H9 (cell line): ENCODE data around the gene PSMB8. TPM values are rescaled to one million over a fixed set of nuclear protein-coding genes. Genes with fewer than 3 reads are reported as not detected.

ENCODE experiments used
- DNase-seq: peaks from one replicate; pipeline ENCODE4 v3.0.0-alpha.2; 2017
- H2AFZ ChIP-seq: one replicate; pipeline ENCODE4 v1.6.1; 2013; ENCODE audit warnings: mild to moderate bottlenecking, low read length, control low read depth, moderate library complexity
- H2AK5ac ChIP-seq: 2 replicates; pipeline ENCODE4 v1.6.1; 2013; ENCODE audit warnings: low read length, control low read depth, mixed read lengths; ENCODE audit not compliant: insufficient read length
- H2BK120ac ChIP-seq: one replicate; pipeline ENCODE4 v1.6.1; 2013; ENCODE audit warnings: low read depth, mild to moderate bottlenecking, low read length, control low read depth, inconsistent platforms; ENCODE audit not compliant: poor library complexity, severe bottlenecking
- H2BK12ac ChIP-seq: 2 replicates; pipeline ENCODE4 v1.6.1; 2013; ENCODE audit warnings: low read length, control low read depth, mixed read lengths, low read depth; ENCODE audit not compliant: insufficient read length
- H2BK15ac ChIP-seq: 2 replicates; pipeline ENCODE4 v1.6.1; 2013; ENCODE audit warnings: low read depth, low read length, control low read depth
- H2BK20ac ChIP-seq: one replicate; pipeline ENCODE4 v1.6.1; 2013; ENCODE audit warnings: low read depth, mild to moderate bottlenecking, low read length, control low read depth, inconsistent platforms; ENCODE audit not compliant: poor library complexity, severe bottlenecking
- H2BK5ac ChIP-seq: 2 replicates; pipeline ENCODE4 v1.6.1; 2013; ENCODE audit warnings: low read length, control low read depth, mixed read lengths; ENCODE audit not compliant: insufficient read length
- H3K14ac ChIP-seq: 2 replicates; pipeline ENCODE4 v1.6.1; 2013; ENCODE audit warnings: low read length, control low read depth; ENCODE audit not compliant: insufficient read depth
- H3K18ac ChIP-seq: 2 replicates; pipeline ENCODE4 v1.6.1; 2013; ENCODE audit warnings: low read depth, mild to moderate bottlenecking, mixed read lengths, low read length, control low read depth; ENCODE audit not compliant: insufficient read length
- H3K23ac ChIP-seq: 2 replicates; pipeline ENCODE4 v1.6.1; 2013; ENCODE audit warnings: low read length, control low read depth, mixed read lengths, low read depth; ENCODE audit not compliant: insufficient read length
- H3K23me2 ChIP-seq: 2 replicates; pipeline ENCODE4 v1.6.1; 2013; ENCODE audit warnings: low read depth, mild to moderate bottlenecking, mixed read lengths, low read length, control low read depth; ENCODE audit not compliant: insufficient read length, poor library complexity, severe bottlenecking
- H3K27ac ChIP-seq: 2 replicates; pipeline ENCODE4 v1.5.1; 2013; ENCODE audit warnings: low read length, control low read depth, mixed read lengths, low read depth; ENCODE audit not compliant: insufficient read length
- H3K27me3 ChIP-seq: 2 replicates; pipeline ENCODE4 v1.6.1; 2013; ENCODE audit warnings: low read length, control low read depth, inconsistent platforms; ENCODE audit not compliant: insufficient read depth
- H3K4ac ChIP-seq: 2 replicates; pipeline ENCODE4 v1.6.1; 2013; ENCODE audit warnings: low read depth, mild to moderate bottlenecking, control low read depth, inconsistent platforms, low read length, moderate library complexity
- H3K4me1 ChIP-seq: 2 replicates; pipeline ENCODE4 v1.6.1; 2013; ENCODE audit warnings: low read length, control low read depth, inconsistent platforms; ENCODE audit not compliant: insufficient read depth
- H3K4me2 ChIP-seq: 2 replicates; pipeline ENCODE4 v1.6.1; 2013; ENCODE audit warnings: low read length, control low read depth, mixed read lengths; ENCODE audit not compliant: insufficient read length, insufficient read depth
- H3K56ac ChIP-seq: 2 replicates; pipeline ENCODE4 v1.6.1; 2013; ENCODE audit warnings: low read depth, mild to moderate bottlenecking, mixed read lengths, low read length, control low read depth; ENCODE audit not compliant: insufficient read length
- H3K79me1 ChIP-seq: 2 replicates; pipeline ENCODE4 v1.6.1; 2013; ENCODE audit warnings: low read depth, mild to moderate bottlenecking, moderate library complexity, low read length, control low read depth, inconsistent platforms; ENCODE audit not compliant: insufficient read depth, poor library complexity, severe bottlenecking
- H3K79me2 ChIP-seq: 2 replicates; pipeline ENCODE4 v1.6.1; 2013; ENCODE audit warnings: low read length, control low read depth, inconsistent platforms; ENCODE audit not compliant: insufficient read depth
- H3K9ac ChIP-seq: 2 replicates; pipeline ENCODE4 v1.6.1; 2013; ENCODE audit warnings: low read length, control low read depth, mixed read lengths; ENCODE audit not compliant: insufficient read length; ENCODE audit errors: extremely low read depth
- H3K9me3 ChIP-seq: one replicate; pipeline ENCODE4 v1.6.1; 2013; ENCODE audit warnings: low read depth, low read length, inconsistent platforms; ENCODE audit not compliant: control insufficient read depth
- H3T11ph ChIP-seq: one replicate; pipeline ENCODE4 v1.6.1; 2013; ENCODE audit warnings: mild to moderate bottlenecking, low read length, control low read depth, inconsistent platforms
- H4K20me1 ChIP-seq: one replicate; pipeline ENCODE4 v1.6.1; 2013; ENCODE audit not compliant: control insufficient read depth, insufficient read length, insufficient read depth
- H4K5ac ChIP-seq: 2 replicates; pipeline ENCODE4 v1.6.1; 2013; ENCODE audit warnings: low read depth, mild to moderate bottlenecking, mixed read lengths, low read length, control low read depth; ENCODE audit not compliant: insufficient read length
- H4K8ac ChIP-seq: replicated peaks from 2 replicates; pipeline ENCODE4 v1.6.1; 2013; ENCODE audit warnings: low read length, control low read depth, mixed read lengths, low read depth; ENCODE audit not compliant: insufficient read length
- H4K91ac ChIP-seq: 2 replicates; pipeline ENCODE4 v1.6.1; 2013; ENCODE audit warnings: low read depth, mild to moderate bottlenecking, moderate library complexity, mixed read lengths, low read length, control low read depth; ENCODE audit not compliant: insufficient read length
- H3K27ac Mint-ChIP-seq, 3 experiments: 2 replicates in 2 of 3; 3 replicates in 1 of 3; pipeline ENCODE4 v1.8.0; 2020 to 2021; ENCODE audit warnings: mixed read lengths in 3 of 3, mild to moderate bottlenecking in 1 of 3, moderate library complexity in 1 of 3
- H3K27me3 Mint-ChIP-seq: 2 replicates; pipeline ENCODE4 v1.8.0; 2021; ENCODE audit warnings: low read depth, mild to moderate bottlenecking, moderate library complexity, mixed read lengths
- H3K36me3 Mint-ChIP-seq, 3 experiments: 2 replicates in 2 of 3; 3 replicates in 1 of 3; pipeline ENCODE4 v1.8.0; 2020 to 2021; ENCODE audit warnings: low read depth in 3 of 3, mixed read lengths in 3 of 3; ENCODE audit not compliant: insufficient read depth in 1 of 3
- H3K4me1 Mint-ChIP-seq, 2 experiments: 2 replicates each; pipeline ENCODE4 v1.8.0; 2020; ENCODE audit warnings: mixed read lengths in 2 of 2
- H3K4me3 Mint-ChIP-seq, 2 experiments: 2 replicates in 1 of 2; 3 replicates in 1 of 2; pipeline ENCODE4 v1.8.0; 2020 to 2021; ENCODE audit warnings: mild to moderate bottlenecking in 2 of 2, mixed read lengths in 2 of 2, moderate library complexity in 1 of 2
- H3K9me3 Mint-ChIP-seq, 2 experiments: 2 replicates in 1 of 2; 3 replicates in 1 of 2; pipeline ENCODE4 v1.8.0; 2020; ENCODE audit warnings: mild to moderate bottlenecking in 2 of 2, mixed read lengths in 2 of 2, moderate library complexity in 1 of 2
- CTCF ChIP-seq: fragments of 200-600 bp; sonication (generic); conservative IDR thresholded peaks from 3 replicates; pipeline ENCODE4 v1.8.0; 2021; ENCODE audit warnings: antibody characterized with exemption, mild to moderate bottlenecking
- WGBS: extraction: QIAGEN DNeasy Blood & Tissue Kit; methylation state at CpG from one replicate; pipeline ENCODE4 v1.1.7; 2013; ENCODE audit warnings: missing lambda C conversion rate, low lambda C conversion rate, mixed read lengths; ENCODE audit not compliant: insufficient read length; ENCODE audit errors: extremely low coverage; 5-methylcytosine and 5-hydroxymethylcytosine counted together
- total RNA-seq: library from RNA; stranded (reverse); gene quantifications from 2 replicates; pipeline ENCODE4 v1.2.1, GENCODE V29; 2021

Gene PSMB8
- total RNA-seq, 1 experiment from 2014 or later = 19.1 TPM

DNA sequence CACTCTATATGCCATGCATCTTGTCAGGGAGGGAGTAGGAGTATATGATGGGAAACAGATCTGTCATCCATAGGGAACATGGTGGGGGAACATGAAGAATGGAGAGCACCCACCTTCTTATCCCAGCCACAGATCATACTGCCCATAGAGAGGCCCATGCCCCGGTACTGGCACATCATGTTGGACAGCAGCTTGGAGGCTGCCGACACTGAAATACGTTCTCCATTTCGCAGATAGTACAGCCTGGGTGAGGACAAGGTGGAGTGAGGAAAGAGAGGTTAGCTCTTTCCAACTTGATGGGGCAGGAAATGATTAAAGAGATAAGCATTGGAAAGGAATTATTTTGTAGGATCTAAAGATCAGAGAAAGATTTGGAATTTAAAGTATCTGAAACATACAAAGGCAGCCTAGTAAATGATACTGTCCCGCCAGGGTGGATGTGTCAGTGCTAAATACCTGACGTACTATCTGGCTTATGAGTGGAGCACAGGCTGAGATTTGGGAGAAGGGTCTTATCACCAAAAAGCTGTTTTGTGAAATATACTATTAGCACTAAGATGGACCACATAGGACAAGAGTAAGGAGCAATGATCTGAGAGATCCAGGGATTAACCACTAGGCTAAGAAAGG lies 1.7 kb downstream of the PSMB8 start:
- Histone ChIP-seq H3K79me1 (no peaks in the 10 kb centered on the region), H2BK12ac (no peak overlapping the region), H2BK5ac (no peak overlapping the region), H3K18ac (no peak overlapping the region), H3K9ac (no peak overlapping the region), H3K4ac (no peak overlapping the region), H4K20me1 (no peaks in the 10 kb centered on the region), H3K14ac (no peak overlapping the region), H2AK5ac (no peak overlapping the region), H4K5ac (no peak overlapping the region), H3K4me2 (no peak overlapping the region), H3K27me3 (no peaks in the 10 kb centered on the region), H3K56ac (no peak overlapping the region), H3K23ac (no peak overlapping the region), H3K23me2 (peaks cover 17% of the 10 kb centered on the region), H4K91ac (no peak overlapping the region), H3K9me3 (no peaks in the 10 kb centered on the region), H4K8ac (no peak overlapping the region), H2BK15ac (no peak overlapping the region), H2BK20ac (no peak overlapping the region), H3K4me1 (peaks cover 6% of the 10 kb centered on the region; the same call in 1 of the 2 replicates), H3K79me2 (no peaks in the 10 kb centered on the region), H3T11ph (no peak overlapping the region), H3K27ac (no peak overlapping the region), H2BK120ac (no peak overlapping the region), H2AFZ (no peak overlapping the region)
- H3K27me3 Mint-ChIP-seq = peaks cover 29% of the 10 kb centered on the region
- peaks cover 8 to 9% of the 10 kb centered on the region in 2 experiments for H3K4me1 Mint-ChIP-seq
- no peak overlapping the region for H3K27ac Mint-ChIP-seq
- no peak overlapping the region; a peak in 1 of 5 replicates for H3K4me3 Mint-ChIP-seq
- DNase-seq = no peak
- H3K36me3 Mint-ChIP-seq = peaks cover 0 to 27% (median 11%) of the 10 kb centered on the region in 3 experiments; a peak in 5 of 7 replicates
- no peak for TF ChIP-seq CTCF
- WGBS = no CpG with 5 or more reads among the region's 6 CpGs
- H3K9me3 Mint-ChIP-seq = no peaks in the 10 kb centered on the region
